HCT116 (cell line): ENCODE measurements around the gene FAM32A.

ENCODE experiments used
- CTCF ChIP-seq, 3 experiments: fragments of 200-600 bp in 1 of 3; sonication (generic) in 1 of 3; IDR thresholded peaks in 2 of 3; conservative IDR thresholded peaks in 1 of 3; 2 replicates each; pipeline ENCODE4 v1.5.1; 2012 to 2017; ENCODE audit warnings: low read depth in 2 of 3, low read length in 2 of 3, antibody characterized with exemption in 1 of 3, borderline replicate concordance in 1 of 3, control low read depth in 1 of 3, mild to moderate bottlenecking in 1 of 3, mixed read lengths in 1 of 3, mixed run types in 1 of 3, moderate library complexity in 1 of 3; ENCODE audit not compliant: insufficient read depth in 1 of 3
- EGR1 ChIP-seq: IDR thresholded peaks from 2 replicates; pipeline ENCODE4 v1.6.1; 2012; ENCODE audit warnings: low read depth
- POLR2A ChIP-seq: IDR thresholded peaks from 2 replicates; pipeline ENCODE4 v1.7.0; 2011; ENCODE audit warnings: borderline replicate concordance; ENCODE audit not compliant: insufficient read depth, insufficient read length; ENCODE audit errors: extremely low read depth
- SIN3A ChIP-seq: IDR thresholded peaks from 2 replicates; pipeline ENCODE4 v1.6.1; 2012; ENCODE audit warnings: low read depth
- SP1 ChIP-seq: IDR thresholded peaks from 2 replicates; pipeline ENCODE4 v1.6.1; 2012; ENCODE audit warnings: low read depth

- no peak for TF ChIP-seq CTCF (IDR thresholded peaks at IDR 0.05 in 2 of 3, conservative IDR thresholded peaks at IDR 0.05 in 1 of 3; ENCODE audit: borderline replicate concordance in 1 of 3, insufficient read depth in 1 of 3, low read depth in 2 of 3, low read length in 2 of 3)
- no peak for TF ChIP-seq EGR1
- no peak for TF ChIP-seq POLR2A
- TF ChIP-seq SP1 = no peak
- no peak for TF ChIP-seq SIN3A
Measured at GRCh38 chr19:16184665-16185122, 516 bp upstream of the FAM32A start.
